Smooth muscle cell (in vitro differentiated cells): Measurements from ENCODE around the gene CREBRF. TPM values are rescaled to one million over a fixed set of nuclear protein-coding genes. Genes with fewer than 3 reads are reported as not detected.
"Not testable (repeated sequence)": the region's sequence is repeated elsewhere in the genome, so short reads cannot be mapped to it uniquely, and the experiment has no call there.

Experiments
- DNase-seq: peaks from one replicate; lab custom pipeline; 2025; ENCODE audit not compliant: unreplicated experiment; lab: John Stamatoyannopoulos, UW
- H2AFZ ChIP-seq: fragments of 200-600 bp; sonication (generic); 2 replicates; pipeline ENCODE4 v1.6.0; 2016; ENCODE audit warnings: antibody characterized with exemption, low read depth, mild to moderate bottlenecking
- H3F3A ChIP-seq: fragments of 200-600 bp; sonication (generic); 2 replicates; pipeline ENCODE4 v1.6.0; 2017; ENCODE audit warnings: antibody characterized with exemption, low read depth
- H3K27ac ChIP-seq: fragments of 200-600 bp; sonication (generic); 2 replicates; pipeline ENCODE4 v1.5.1; 2016; ENCODE audit warnings: low read depth, mild to moderate bottlenecking
- H3K27me3 ChIP-seq: fragments of 200-600 bp; sonication (generic); 2 replicates; pipeline ENCODE4 v1.6.1; 2016; ENCODE audit warnings: low read depth, mild to moderate bottlenecking
- H3K36me3 ChIP-seq: fragments of 200-600 bp; sonication (generic); 2 replicates; pipeline ENCODE4 v1.5.1; 2016; ENCODE audit warnings: low read depth
- H3K4me1 ChIP-seq: fragments of 200-600 bp; sonication (generic); 2 replicates; pipeline ENCODE4 v1.5.1; 2016; ENCODE audit warnings: low read depth
- H3K4me2 ChIP-seq: fragments of 200-600 bp; sonication (generic); 2 replicates; pipeline ENCODE4 v1.6.0; 2016; ENCODE audit warnings: mild to moderate bottlenecking
- H3K4me3 ChIP-seq: fragments of 200-600 bp; sonication (generic); 2 replicates; pipeline ENCODE4 v1.5.1; 2016; ENCODE audit warnings: mild to moderate bottlenecking
- H3K79me2 ChIP-seq: fragments of 200-600 bp; sonication (generic); 2 replicates; pipeline ENCODE4 v1.6.0; 2016; ENCODE audit warnings: low read depth, mild to moderate bottlenecking
- H3K9ac ChIP-seq: fragments of 200-600 bp; sonication (generic); 2 replicates; pipeline ENCODE4 v1.6.0; 2016; ENCODE audit warnings: low read depth
- H3K9me3 ChIP-seq: fragments of 200-600 bp; sonication (generic); replicated peaks from 2 replicates; pipeline ENCODE4 v1.5.1; 2016; ENCODE audit warnings: low read depth
- H4K20me1 ChIP-seq: fragments of 200-600 bp; sonication (generic); 2 replicates; pipeline ENCODE4 v1.6.0; 2016; ENCODE audit warnings: low read depth
- CTCF ChIP-seq: fragments of 200-600 bp; sonication (generic); IDR thresholded peaks from 2 replicates; pipeline ENCODE4 v1.5.1; 2017; ENCODE audit warnings: borderline replicate concordance, mild to moderate bottlenecking, antibody characterized with exemption; ENCODE audit not compliant: insufficient read depth, poor library complexity, severe bottlenecking
- WGBS: methylation state at CpG from one replicate; pipeline ENCODE4 v1.1.7; 2016; ENCODE audit warnings: low lambda C conversion rate; 5-methylcytosine and 5-hydroxymethylcytosine counted together
- polyA plus RNA-seq: library from polyadenylated mRNA; unstranded; fragments of >200 nt; fragmentation: Nextera tagmentation; extraction: Ambion mirVana; gene quantifications from 2 replicates; pipeline ENCODE4 v1.2.1, GENCODE V29; 2016
- total RNA-seq: library from RNA; depleted of rRNA; stranded (reverse); fragments of >200 nt; gene quantifications from 2 replicates; pipeline ENCODE4 v1.2.3, GENCODE V29; 2014

Gene CREBRF
- total and polyA plus RNA-seq, 2 experiments from 2014 or later: 6.9 to 11.3 TPM

GRCh38 chr5:173123416-173123815 lies 67.3 kb downstream of the CREBRF start:
- H3K4me2 ChIP-seq: no peak overlapping the region
- no peaks in the 10 kb centered on the region for H3F3A ChIP-seq
- no peaks in the 10 kb centered on the region for H3K4me1 ChIP-seq
- H2AFZ ChIP-seq: no peak overlapping the region
- peaks cover 8% of the 10 kb centered on the region for H3K9me3 ChIP-seq
- no peak for TF ChIP-seq CTCF
- no peak for DNase-seq
- H3K27me3 ChIP-seq: no peaks in the 10 kb centered on the region
- 85% methylated on average over 3 of the region's 3 CpGs for WGBS
- no peak overlapping the region for H3K27ac ChIP-seq
- H3K79me2 ChIP-seq: no peaks in the 10 kb centered on the region
- no peak overlapping the region for H3K9ac ChIP-seq
- peaks cover under 1% of the 10 kb centered on the region for H3K36me3 ChIP-seq
- no peak overlapping the region for H3K4me3 ChIP-seq
- H4K20me1 ChIP-seq: no peaks in the 10 kb centered on the region

- H3K79me2 ChIP-seq, H3K27ac ChIP-seq, H4K20me1 ChIP-seq, H3K36me3 ChIP-seq, H3K27me3 ChIP-seq, H2AFZ ChIP-seq, H3K4me2 ChIP-seq, H3K4me1 ChIP-seq, H3K4me3 ChIP-seq, DNase-seq, H3K9me3 ChIP-seq, H3K9ac ChIP-seq, H3F3A ChIP-seq: not testable (repeated sequence)
- WGBS: 88% methylated on average over 4 of the region's 6 CpGs
These were observed 76.0 kb downstream of the CREBRF start for GRCh38 chr5:173132166-173132565.

GRCh38 chr5:173138707-173139106 lies 82.6 kb downstream of the CREBRF start:
- TF ChIP-seq CTCF: no peak
- H3F3A ChIP-seq: peaks cover 6% of the 10 kb centered on the region
- no peaks in the 10 kb centered on the region for H3K79me2 ChIP-seq
- no peaks in the 10 kb centered on the region for H3K9me3 ChIP-seq
- H2AFZ ChIP-seq: no peak overlapping the region
- WGBS: 76% methylated on average over 3 of the region's 3 CpGs
- no peaks in the 10 kb centered on the region for H3K4me1 ChIP-seq
- H3K36me3 ChIP-seq: no peaks in the 10 kb centered on the region
- H4K20me1 ChIP-seq: no peaks in the 10 kb centered on the region
- no peak overlapping the region for H3K4me2 ChIP-seq
- no peak for DNase-seq
- no peak overlapping the region for H3K9ac ChIP-seq
- no peak overlapping the region for H3K4me3 ChIP-seq
- H3K27ac ChIP-seq: no peak overlapping the region
- no peaks in the 10 kb centered on the region for H3K27me3 ChIP-seq

- no peak overlapping the region for H3K27ac ChIP-seq
- no peaks in the 10 kb centered on the region for H3K27me3 ChIP-seq
- no peaks in the 10 kb centered on the region for H3K79me2 ChIP-seq
- H3K4me1 ChIP-seq: peaks cover 3% of the 10 kb centered on the region
- DNase-seq: no peak
- no peak overlapping the region for H3K4me3 ChIP-seq
- no peak overlapping the region for H3K4me2 ChIP-seq
- WGBS: 94% methylated on average over 1 of the region's 1 CpG
- H4K20me1 ChIP-seq: no peaks in the 10 kb centered on the region
- TF ChIP-seq CTCF: no peak
- no peak overlapping the region for H3K9ac ChIP-seq
- H3F3A ChIP-seq: peaks cover 6% of the 10 kb centered on the region
- H2AFZ ChIP-seq: no peak overlapping the region
- H3K9me3 ChIP-seq: no peaks in the 10 kb centered on the region
- no peaks in the 10 kb centered on the region for H3K36me3 ChIP-seq
These were observed 83.5 kb downstream of the CREBRF start for GRCh38 chr5:173139631-173140030.
